HG03378 (cell line): Measurements from ENCODE around the gene STK39.

Source experiments
- ATAC-seq: cut with Tn5 transposase; IDR thresholded peaks from one replicate; pipeline ENCODE4 v1.9.1; 2021; ENCODE audit warnings: mild to moderate bottlenecking, moderate library complexity; ENCODE audit not compliant: unreplicated experiment

The STK39 gene

GRCh38 chr2:167965907-167966761 lies 281.3 kb downstream of the STK39 start:
- no peak for ATAC-seq

GRCh38 chr2:167964650-167965413 lies 282.6 kb downstream of the STK39 start:
- ATAC-seq: no peak

- no peak for ATAC-seq
Observed at GRCh38 chr2:167963899-167964649, 283.3 kb downstream of the STK39 start.

DNA sequence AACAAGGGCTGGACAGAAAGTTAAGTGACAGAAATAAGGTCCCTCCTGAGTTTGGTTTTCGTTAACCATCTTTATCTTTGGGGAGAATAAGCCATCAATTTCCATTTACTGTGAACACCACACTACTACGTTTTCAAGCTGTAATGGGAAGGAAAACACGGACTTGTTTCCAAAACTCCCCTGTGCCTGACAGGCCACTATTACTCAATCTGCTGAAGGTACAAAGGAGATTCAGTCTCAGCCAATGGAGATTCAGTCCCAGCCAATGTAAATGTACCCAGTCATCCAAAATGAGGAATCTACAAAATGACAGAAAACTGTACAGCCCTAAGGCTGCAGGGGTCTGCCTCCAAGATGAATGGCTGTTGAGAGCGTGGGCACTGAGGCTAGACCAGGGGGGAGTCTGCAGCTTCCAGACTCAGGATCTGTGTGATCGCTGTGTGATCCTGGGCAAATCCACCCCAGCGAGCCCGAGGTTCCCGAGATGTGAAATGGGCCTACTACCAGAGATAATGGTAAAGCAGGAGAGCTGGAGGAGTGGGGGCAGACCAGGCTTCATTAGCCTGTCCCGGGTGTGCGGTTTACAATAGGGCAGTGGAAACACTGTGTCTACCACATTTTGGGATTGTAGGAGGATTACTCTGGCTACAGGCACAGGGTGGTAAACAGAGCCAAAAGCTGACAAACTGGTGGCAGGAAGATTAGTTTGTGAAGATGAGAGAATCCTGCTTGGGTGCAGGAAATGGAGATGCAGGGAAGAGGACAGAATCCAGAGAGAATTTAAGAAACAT lies 284.8 kb downstream of the STK39 start:
- ATAC-seq: no peak

DNA sequence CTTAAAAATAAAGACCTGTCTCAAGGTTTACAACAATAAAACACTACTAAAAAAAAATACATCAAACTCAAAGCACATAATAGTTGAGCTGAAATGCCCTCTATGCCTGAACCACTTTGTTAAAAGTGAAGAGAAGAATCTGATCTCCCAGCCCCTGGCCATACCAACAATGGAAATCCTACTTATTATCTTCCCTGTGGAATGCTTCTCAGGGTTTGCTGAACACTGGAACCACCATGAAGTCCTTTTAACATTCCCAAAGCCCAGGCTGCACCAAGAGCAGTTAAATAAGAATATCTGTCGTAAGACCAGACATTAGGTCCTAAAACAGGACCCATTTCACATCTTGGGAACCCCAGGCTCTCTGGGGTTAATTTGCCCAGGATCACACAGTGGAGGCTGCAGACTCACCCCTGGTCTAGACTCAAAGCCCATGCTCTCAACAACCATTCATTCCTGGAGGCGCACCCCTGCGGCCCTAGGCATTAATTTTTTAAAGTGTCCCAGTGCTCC lies 285.8 kb downstream of the STK39 start:
- ATAC-seq: no peak

GRCh38 chr2:167960089-167960747 lies 287.2 kb downstream of the STK39 start:
- ATAC-seq: no peak

- ATAC-seq: no peak
Observed at GRCh38 chr2:167957662-167958061, 289.7 kb downstream of the STK39 start.

GRCh38 chr2:167955264-167955906 lies 292.0 kb downstream of the STK39 start:
- ATAC-seq: no peak

GRCh38 chr2:167954495-167954894 lies 292.9 kb downstream of the STK39 start:
- no peak for ATAC-seq

DNA sequence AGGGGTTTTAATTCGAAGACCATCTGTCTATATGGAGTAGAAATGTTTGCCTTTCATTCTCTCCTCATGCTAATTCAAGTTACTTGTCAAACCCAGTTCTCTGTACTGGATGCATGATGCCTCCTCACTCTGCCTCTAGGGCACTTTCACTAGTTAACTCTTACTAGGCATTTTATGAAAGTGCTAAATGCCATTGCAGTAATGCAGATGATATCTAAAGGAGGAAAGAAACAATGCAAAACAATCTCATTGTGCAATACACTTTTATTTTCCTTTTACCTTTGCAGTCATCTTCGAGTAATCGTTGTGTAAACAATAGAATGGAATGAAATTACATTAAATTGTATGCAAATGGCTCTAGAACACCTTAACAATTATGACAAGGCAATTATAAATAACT lies 293.6 kb downstream of the STK39 start:
- no peak for ATAC-seq

GRCh38 chr2:167950571-167950970 lies 296.8 kb downstream of the STK39 start:
- no peak for ATAC-seq

DNA sequence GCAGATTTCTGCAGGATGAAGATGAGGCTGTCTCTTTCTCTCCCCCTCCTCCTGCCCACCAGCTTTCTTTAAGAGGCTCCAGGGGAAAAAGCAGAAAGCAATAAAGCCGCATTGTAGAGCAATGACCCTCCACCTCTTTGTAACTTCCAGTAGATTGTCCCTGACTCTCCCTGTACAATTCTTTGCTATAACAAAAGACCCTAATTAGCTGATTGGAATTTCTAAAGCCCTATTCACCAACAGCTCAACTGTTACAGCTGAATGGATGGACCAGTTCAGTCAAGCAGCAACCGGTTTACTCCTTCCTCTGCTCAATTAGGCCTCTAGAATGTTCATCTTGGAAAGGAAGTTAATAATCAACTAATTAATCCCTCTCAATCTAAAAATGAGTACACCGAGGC lies 301.0 kb downstream of the STK39 start:
- ATAC-seq: no peak

DNA sequence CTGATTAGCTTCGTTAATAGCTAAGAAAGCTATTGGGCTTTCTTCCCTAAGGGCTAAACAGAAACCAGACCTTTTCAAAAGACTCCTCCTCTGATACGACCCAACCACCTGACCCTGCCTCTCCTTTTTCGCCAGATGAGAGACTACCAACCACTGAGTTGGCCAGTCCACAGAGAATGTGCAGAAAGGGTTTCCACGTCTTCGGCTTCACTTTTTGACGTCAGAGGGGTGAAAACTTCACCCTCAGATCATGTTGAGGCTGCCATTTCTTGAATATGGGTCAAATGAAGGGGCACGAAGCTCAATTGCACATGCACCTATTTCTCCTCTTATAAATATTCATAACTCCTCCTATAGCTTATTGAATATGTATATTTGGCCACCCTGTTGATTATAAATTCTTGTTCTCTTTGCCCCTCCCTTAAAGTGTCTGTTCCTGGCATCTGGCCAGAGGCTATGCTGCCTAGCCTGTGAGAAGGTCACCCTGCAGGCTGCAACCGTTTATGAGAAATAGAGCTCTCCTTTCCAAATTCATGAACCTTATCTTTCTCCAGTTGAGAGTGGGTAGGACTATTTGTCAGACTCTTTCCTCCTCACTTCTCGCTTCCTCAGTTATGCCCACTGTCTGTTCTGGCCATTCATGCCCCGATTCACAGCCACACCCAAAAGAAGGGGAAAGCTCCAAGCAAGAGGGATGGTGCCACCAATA lies 301.6 kb downstream of the STK39 start:
- no peak for ATAC-seq

- no peak for ATAC-seq
Observed at GRCh38 chr2:167944825-167945659, 302.4 kb downstream of the STK39 start.

GRCh38 chr2:167943897-167944296 lies 303.5 kb downstream of the STK39 start:
- no peak for ATAC-seq

DNA sequence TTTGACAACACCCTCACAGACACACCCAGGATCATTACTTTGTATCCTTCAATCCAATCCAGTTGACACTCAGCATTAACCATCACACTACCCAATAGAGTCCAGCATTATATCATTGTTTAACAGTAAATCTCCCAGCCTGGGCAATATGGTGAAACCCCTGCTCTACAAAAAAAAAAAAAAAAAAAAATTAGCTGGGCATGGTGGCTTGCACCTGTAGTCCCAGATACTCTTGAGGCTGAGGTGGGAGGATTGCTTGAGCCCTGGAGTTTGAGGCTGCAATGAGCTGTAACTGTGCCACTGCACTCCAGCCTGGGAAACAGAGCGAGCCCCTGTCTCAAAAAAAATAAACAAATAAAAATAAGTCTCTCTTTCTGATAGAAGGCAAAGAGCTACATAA lies 304.0 kb downstream of the STK39 start:
- ATAC-seq: no peak

DNA sequence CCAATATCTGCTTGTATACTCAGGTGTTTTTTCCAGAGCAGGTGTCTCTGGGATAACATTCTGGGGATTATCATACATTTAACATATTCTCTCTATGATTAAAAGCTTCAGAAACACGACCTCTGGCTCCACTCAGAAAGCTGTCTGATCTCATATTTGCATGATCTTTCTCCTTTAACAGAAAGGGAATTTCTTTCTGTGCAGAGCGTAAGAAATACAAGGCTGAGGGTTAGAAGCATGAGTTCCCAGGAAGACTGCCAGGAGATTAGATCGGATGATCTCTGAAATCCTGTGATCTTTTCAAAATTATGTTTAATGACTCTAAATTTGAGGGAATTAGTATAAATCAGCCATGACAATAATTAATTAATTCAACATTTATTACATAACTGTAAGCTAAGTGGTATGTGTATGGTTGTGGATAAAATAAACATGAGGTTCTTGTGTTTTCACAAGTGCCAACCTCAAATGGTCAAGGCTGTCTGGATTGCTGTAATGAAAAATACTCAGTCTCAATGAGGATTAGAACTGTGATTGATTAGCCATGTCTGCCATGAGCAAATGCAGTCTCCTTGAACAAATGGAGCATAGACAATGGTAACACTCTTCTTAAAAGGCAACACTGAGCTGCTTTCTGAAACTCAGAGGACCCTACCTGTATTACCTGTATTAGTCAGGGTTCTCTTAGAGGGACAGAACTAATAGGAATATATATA lies 304.9 kb downstream of the STK39 start:
- ATAC-seq: no peak
